OCI-LY7 (cell line): ENCODE data around the gene VWF. TPM values are rescaled to one million over a fixed set of nuclear protein-coding genes. Genes with fewer than 3 reads are reported as not detected.

Experiments
- BruUV-seq: library from RNA; stranded (reverse); fragments of 400-500 nt; replicated peaks from 2 replicates; lab custom pipeline; 2021; lab: Mats Ljungman, UMichigan
- CTCF ChIA-PET: fragments of 300-600 bp; sonication (Branson Sonifier 250); formaldehyde crosslinking; loops from one replicate; lab custom pipeline; 2022; ENCODE audit warnings: antibody characterized with exemption; ENCODE audit not compliant: unreplicated experiment; lab: Charles Lee
- POLR2A ChIA-PET: fragments of 300-600 bp; sonication (Branson Sonifier 250); formaldehyde crosslinking; loops from one replicate; lab custom pipeline; 2022; ENCODE audit warnings: antibody characterized with exemption; lab: Charles Lee
- DNase-seq: peaks from one replicate; pipeline ENCODE4 v3.0.0-alpha.2; 2015; ENCODE audit warnings: low spot score
- H2AFZ ChIP-seq: fragments of 200-600 bp; sonication (generic), shearing (Covaris generic); 2 replicates; pipeline ENCODE4 v1.6.1; 2014; ENCODE audit warnings: mild to moderate bottlenecking, antibody characterized with exemption, low read length, moderate library complexity
- H3K27ac ChIP-seq: fragments of 200-600 bp; sonication (generic); 2 replicates; pipeline ENCODE4 v1.5.1; 2014; ENCODE audit warnings: mixed run types, low read depth, mild to moderate bottlenecking, moderate library complexity, low read length, inconsistent platforms; ENCODE audit not compliant: poor library complexity, severe bottlenecking
- H3K36me3 ChIP-seq: fragments of 200-600 bp; sonication (generic); 2 replicates; pipeline ENCODE4 v1.6.1; 2014; ENCODE audit warnings: mild to moderate bottlenecking, antibody characterized with exemption, low read length, moderate library complexity, mixed read lengths; ENCODE audit not compliant: insufficient read depth
- H3K4me1 ChIP-seq: fragments of 200-600 bp; sonication (generic); 2 replicates; pipeline ENCODE4 v1.5.1; 2014; ENCODE audit warnings: mild to moderate bottlenecking, low read length; ENCODE audit not compliant: insufficient read depth, poor library complexity, severe bottlenecking
- H3K4me2 ChIP-seq: fragments of 200-600 bp; sonication (generic); 2 replicates; pipeline ENCODE4 v1.6.1; 2014; ENCODE audit warnings: mild to moderate bottlenecking, low read length
- H3K4me3 ChIP-seq: fragments of 200-600 bp; sonication (generic); 2 replicates; pipeline ENCODE4 v1.5.1; 2014; ENCODE audit warnings: mild to moderate bottlenecking, low read depth, low read length; ENCODE audit not compliant: poor library complexity, severe bottlenecking
- H3K79me2 ChIP-seq: fragments of 200-600 bp; sonication (generic); 2 replicates; pipeline ENCODE4 v1.6.1; 2016; ENCODE audit warnings: low read depth, mild to moderate bottlenecking, low read length, moderate library complexity, mixed read lengths; ENCODE audit not compliant: insufficient read depth
- H3K9me2 ChIP-seq: fragments of 200-600 bp; sonication (generic); 2 replicates; pipeline ENCODE4 v1.6.1; 2016; ENCODE audit warnings: mild to moderate bottlenecking, low read length, mixed read lengths; ENCODE audit not compliant: insufficient read depth
- H3K9me3 ChIP-seq: fragments of 200-600 bp; sonication (generic); 2 replicates; pipeline ENCODE4 v1.6.1; 2014; ENCODE audit warnings: mild to moderate bottlenecking, mixed run types, low read length, mixed read lengths
- H4K20me1 ChIP-seq: fragments of 200-600 bp; sonication (generic); 2 replicates; pipeline ENCODE4 v1.6.1; 2014; ENCODE audit warnings: mild to moderate bottlenecking, antibody characterized with exemption, low read length, moderate library complexity, mixed read lengths; ENCODE audit not compliant: insufficient read depth
- EZH2phosphoT487 ChIP-seq: fragments of 200-600 bp; sonication (generic); IDR thresholded peaks from 2 replicates; pipeline ENCODE4 v1.6.1; 2018; ENCODE audit warnings: low read depth, borderline replicate concordance, mild to moderate bottlenecking, mixed run types, antibody characterized with exemption, low read length, moderate library complexity, mixed read lengths
- intact Hi-C: fragments of 100-400 bp; cut with micrococcal nuclease; formaldehyde crosslinking; loops from one replicate; pipeline ENCODE4 v1.10.0; 2022; ENCODE audit not compliant: unreplicated experiment
- total RNA-seq, 2 experiments: library from RNA; depleted of rRNA in 1 of 2; stranded (reverse); fragments of >200 nt in 1 of 2; shearing (Covaris generic) in 1 of 2; gene quantifications; 2 replicates each; pipeline ENCODE4 v1.2.3, GENCODE V29; 2014 to 2022
- TF ChIP-seq, protein P1 (sequence below): fragments of 200-600 bp; sonication (generic); conservative IDR thresholded peaks from 2 replicates; pipeline ENCODE4 v1.5.1; 2014; ENCODE audit warnings: mild to moderate bottlenecking, antibody characterized with exemption, low read length, moderate library complexity, mixed read lengths

VWF gene
- total RNA-seq, 2 experiments from 2014 or later = 0.32 TPM; not detected in 1

DNA sequence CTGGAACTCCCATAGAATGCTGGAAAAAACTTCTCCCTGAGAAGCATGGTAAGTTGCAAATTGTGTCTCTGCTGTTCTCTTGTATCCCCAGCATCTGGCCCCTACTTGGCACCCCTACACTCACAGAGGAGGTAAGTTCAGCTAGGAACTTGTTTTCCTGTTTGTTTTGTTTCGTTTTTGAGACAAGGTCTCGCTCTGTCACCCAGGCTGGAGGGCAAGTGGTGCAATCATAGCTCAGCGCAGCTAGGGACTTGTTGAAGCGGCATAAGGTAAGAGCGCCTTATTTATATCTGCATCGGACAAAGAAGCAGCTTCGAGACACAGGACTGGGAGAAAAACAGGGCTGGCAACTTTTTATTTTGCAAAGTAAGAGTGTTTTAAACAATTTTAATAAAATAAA is 161.0 kb downstream of the VWF start:
- no peaks in the 10 kb centered on the region for H3K9me3 ChIP-seq
- H3K4me3 ChIP-seq = no peak overlapping the region
- no peak for TF ChIP-seq EZH2phosphoT487
- TF ChIP-seq, protein P1, sequence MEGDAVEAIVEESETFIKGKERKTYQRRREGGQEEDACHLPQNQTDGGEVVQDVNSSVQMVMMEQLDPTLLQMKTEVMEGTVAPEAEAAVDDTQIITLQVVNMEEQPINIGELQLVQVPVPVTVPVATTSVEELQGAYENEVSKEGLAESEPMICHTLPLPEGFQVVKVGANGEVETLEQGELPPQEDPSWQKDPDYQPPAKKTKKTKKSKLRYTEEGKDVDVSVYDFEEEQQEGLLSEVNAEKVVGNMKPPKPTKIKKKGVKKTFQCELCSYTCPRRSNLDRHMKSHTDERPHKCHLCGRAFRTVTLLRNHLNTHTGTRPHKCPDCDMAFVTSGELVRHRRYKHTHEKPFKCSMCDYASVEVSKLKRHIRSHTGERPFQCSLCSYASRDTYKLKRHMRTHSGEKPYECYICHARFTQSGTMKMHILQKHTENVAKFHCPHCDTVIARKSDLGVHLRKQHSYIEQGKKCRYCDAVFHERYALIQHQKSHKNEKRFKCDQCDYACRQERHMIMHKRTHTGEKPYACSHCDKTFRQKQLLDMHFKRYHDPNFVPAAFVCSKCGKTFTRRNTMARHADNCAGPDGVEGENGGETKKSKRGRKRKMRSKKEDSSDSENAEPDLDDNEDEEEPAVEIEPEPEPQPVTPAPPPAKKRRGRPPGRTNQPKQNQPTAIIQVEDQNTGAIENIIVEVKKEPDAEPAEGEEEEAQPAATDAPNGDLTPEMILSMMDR = no peak
- no peaks in the 10 kb centered on the region for H4K20me1 ChIP-seq
- DNase-seq = no peak
- no peak overlapping the region for H3K27ac ChIP-seq
- no peak overlapping the region for H3K4me2 ChIP-seq
- no peaks in the 10 kb centered on the region for H3K36me3 ChIP-seq
- no peaks in the 10 kb centered on the region for H3K4me1 ChIP-seq
- no peak overlapping the region for H2AFZ ChIP-seq
- H3K79me2 ChIP-seq = no peaks in the 10 kb centered on the region
- POLR2A ChIA-PET = interaction anchor here (0.6 to 1.2 kb wide), 2 partner anchors 10 to 735 kb away, joined by 3 to 4 read pairs; no protein-coding TSS in a partner anchor
- CTCF ChIA-PET = no interaction called here
- intact Hi-C loops = no loop called here
- no TSS peak for BruUV-seq
- no peaks in the 10 kb centered on the region for H3K9me2 ChIP-seq

DNA sequence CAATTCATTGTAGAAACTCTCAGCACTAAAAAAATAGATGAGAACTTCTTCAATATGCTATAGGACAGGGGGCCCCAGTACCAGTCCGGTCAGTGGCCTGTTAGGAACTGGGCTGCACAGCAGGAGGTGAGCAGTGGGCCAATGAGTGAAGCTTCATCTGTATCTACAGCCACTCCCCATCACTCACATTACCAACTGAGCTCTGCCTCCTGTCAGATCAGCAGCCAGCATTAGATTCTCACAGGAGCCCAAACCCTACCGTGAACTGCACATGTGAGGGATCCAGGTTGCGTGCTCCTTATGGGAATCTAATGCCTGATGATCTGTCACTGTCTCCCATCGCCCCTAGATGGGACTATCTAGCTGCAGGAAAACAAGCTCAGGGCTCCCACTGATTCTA is 163.7 kb downstream of the VWF start:
- no peak overlapping the region for H2AFZ ChIP-seq
- H3K9me2 ChIP-seq = no peaks in the 10 kb centered on the region
- no TSS peak for BruUV-seq
- H3K4me2 ChIP-seq = no peak overlapping the region
- no peaks in the 10 kb centered on the region for H3K79me2 ChIP-seq
- no peaks in the 10 kb centered on the region for H3K36me3 ChIP-seq
- no peaks in the 10 kb centered on the region for H3K4me1 ChIP-seq
- ChIA-PET CTCF (no interaction called here), POLR2A (interaction anchor here (0.6 to 1.0 kb wide), 2 partner anchors 11 to 26 kb away, joined by 3 read pairs; no protein-coding TSS in a partner anchor)
- TF ChIP-seq, protein P1 = no peak
- TF ChIP-seq EZH2phosphoT487 = no peak
- no peak overlapping the region for H3K27ac ChIP-seq
- no peaks in the 10 kb centered on the region for H4K20me1 ChIP-seq
- no peak overlapping the region for H3K4me3 ChIP-seq
- intact Hi-C loops = no loop called here
- DNase-seq = no peak
- no peaks in the 10 kb centered on the region for H3K9me3 ChIP-seq

DNA sequence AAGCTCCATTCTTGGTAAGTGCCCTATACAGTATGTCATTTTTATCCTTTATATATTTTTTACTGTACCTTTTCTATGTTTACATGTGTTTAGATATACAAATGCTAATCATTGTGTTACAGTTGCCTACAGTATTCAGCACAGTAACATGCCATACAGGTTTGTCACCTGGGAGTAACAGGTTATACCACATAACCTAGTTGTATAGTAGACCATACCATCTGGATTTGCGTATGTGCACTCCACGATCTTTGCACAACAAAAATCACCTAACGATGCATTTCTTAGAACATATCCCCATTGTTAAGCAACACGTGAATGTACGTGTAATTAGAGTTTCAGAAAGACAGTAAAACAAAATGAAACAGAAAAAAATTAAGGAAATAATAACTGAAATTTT is 167.5 kb downstream of the VWF start:
- Histone ChIP-seq H3K27ac (no peak overlapping the region), H3K9me2 (no peaks in the 10 kb centered on the region), H3K36me3 (no peaks in the 10 kb centered on the region), H2AFZ (no peak overlapping the region), H3K4me3 (no peak overlapping the region), H4K20me1 (no peaks in the 10 kb centered on the region), H3K79me2 (no peaks in the 10 kb centered on the region), H3K9me3 (no peaks in the 10 kb centered on the region), H3K4me1 (no peaks in the 10 kb centered on the region), H3K4me2 (no peak overlapping the region)
- ChIA-PET CTCF (no interaction called here), POLR2A (interaction anchor here (0.6 to 0.7 kb wide), 6 partner anchors 75 to 1227 kb away, joined by 3 to 5 read pairs (median 3); no protein-coding TSS in a partner anchor)
- BruUV-seq = no TSS peak
- DNase-seq = no peak
- intact Hi-C loops = no loop called here
- TF ChIP-seq EZH2phosphoT487 = no peak
- TF ChIP-seq, protein P1 = no peak
